IMR-90 (cell line): Measurements from ENCODE around the gene GNG5.

Experiments
- POLR2A ChIP-seq: IDR thresholded peaks from 2 replicates; pipeline ENCODE4 v1.6.1; 2012; ENCODE audit warnings: mild to moderate bottlenecking, low read depth, low read length
- TF ChIP-seq, protein P1 (sequence below): conservative IDR thresholded peaks from 2 replicates; pipeline ENCODE4 v1.5.1; 2012; ENCODE audit warnings: mild to moderate bottlenecking, low read depth, low read length, improper control_type of control experiment

- TF ChIP-seq POLR2A, result no peak
- TF ChIP-seq, protein P1, sequence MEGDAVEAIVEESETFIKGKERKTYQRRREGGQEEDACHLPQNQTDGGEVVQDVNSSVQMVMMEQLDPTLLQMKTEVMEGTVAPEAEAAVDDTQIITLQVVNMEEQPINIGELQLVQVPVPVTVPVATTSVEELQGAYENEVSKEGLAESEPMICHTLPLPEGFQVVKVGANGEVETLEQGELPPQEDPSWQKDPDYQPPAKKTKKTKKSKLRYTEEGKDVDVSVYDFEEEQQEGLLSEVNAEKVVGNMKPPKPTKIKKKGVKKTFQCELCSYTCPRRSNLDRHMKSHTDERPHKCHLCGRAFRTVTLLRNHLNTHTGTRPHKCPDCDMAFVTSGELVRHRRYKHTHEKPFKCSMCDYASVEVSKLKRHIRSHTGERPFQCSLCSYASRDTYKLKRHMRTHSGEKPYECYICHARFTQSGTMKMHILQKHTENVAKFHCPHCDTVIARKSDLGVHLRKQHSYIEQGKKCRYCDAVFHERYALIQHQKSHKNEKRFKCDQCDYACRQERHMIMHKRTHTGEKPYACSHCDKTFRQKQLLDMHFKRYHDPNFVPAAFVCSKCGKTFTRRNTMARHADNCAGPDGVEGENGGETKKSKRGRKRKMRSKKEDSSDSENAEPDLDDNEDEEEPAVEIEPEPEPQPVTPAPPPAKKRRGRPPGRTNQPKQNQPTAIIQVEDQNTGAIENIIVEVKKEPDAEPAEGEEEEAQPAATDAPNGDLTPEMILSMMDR, result no peak
Measured at GRCh38 chr1:84462118-84462517, 44.3 kb downstream of the GNG5 start.
